Renal pelvis (tissue), 4 donors: Measurements from ENCODE around the gene GATAD2A. TPM values are rescaled to one million over a fixed set of nuclear protein-coding genes. Genes with fewer than 3 reads are reported as not detected.
A peak's percentile ranks its signal among the peaks of the same experiment; 100 is the strongest.

Source experiments
- DNase-seq: peaks from one replicate; pipeline ENCODE4 v3.0.0-alpha.2; 2013
- polyA plus RNA-seq, 3 donors: library from polyadenylated mRNA; unstranded; fragments of 120-200 nt; gene quantifications; one replicate each; pipeline ENCODE4 v1.2.1, GENCODE V29; 2013; ENCODE audit not compliant: insufficient read length in 3 of 3

The GATAD2A gene
- polyA plus RNA-seq, 3 donors: 48.7 to 61.4 (median 56.4) TPM

GRCh38 chr19:19505669-19506326, 100.3 kb downstream of the GATAD2A start:
- no peak for DNase-seq

GRCh38 chr19:19506592-19506991, 101.1 kb downstream of the GATAD2A start:
- no peak for DNase-seq

GRCh38 chr19:19507354-19507753, 101.9 kb downstream of the GATAD2A start:
- no peak for DNase-seq

- no peak for DNase-seq
Measured at GRCh38 chr19:19508217-19508616, 102.7 kb downstream of the GATAD2A start.

- DNase-seq: no peak
Measured at GRCh38 chr19:19510432-19510831, 105.0 kb downstream of the GATAD2A start.

- DNase-seq: no peak
Measured at GRCh38 chr19:19513682-19514081, 108.2 kb downstream of the GATAD2A start.

- DNase-seq: peak; percentile 65
Measured at GRCh38 chr19:19514215-19514657, 108.8 kb downstream of the GATAD2A start.

GRCh38 chr19:19514881-19515641, 109.6 kb downstream of the GATAD2A start, which contains the start of gene TSSK6:
TSS of gene TSSK6 (minus strand) at chr19:19515548. CDS start at chr19:19515427, 121 bp downstream.
- DNase-seq: no peak

GRCh38 chr19:19515642-19516519, 110.4 kb downstream of the GATAD2A start, which contains the start of gene NDUFA13:
TSS of gene NDUFA13 (plus strand) at chr19:19516225. CDS start at chr19:19516239, 14 bp downstream.
- DNase-seq: peak; percentile 95

- DNase-seq: no peak
Measured at GRCh38 chr19:19517235-19517619, 111.8 kb downstream of the GATAD2A start.

- no peak for DNase-seq
Measured at GRCh38 chr19:19520989-19521388, 115.5 kb downstream of the GATAD2A start.

GRCh38 chr19:19523177-19523576, 117.7 kb downstream of the GATAD2A start:
- DNase-seq: no peak

GRCh38 chr19:19524053-19524452, 118.6 kb downstream of the GATAD2A start:
- no peak for DNase-seq

- no peak for DNase-seq
Measured at GRCh38 chr19:19525611-19526380, 120.3 kb downstream of the GATAD2A start.

- DNase-seq: no peak
Measured at GRCh38 chr19:19526581-19527370, 121.3 kb downstream of the GATAD2A start.

- no peak for DNase-seq
Measured at GRCh38 chr19:19527371-19527656, 121.8 kb downstream of the GATAD2A start.

- DNase-seq: no peak
Measured at GRCh38 chr19:19527674-19528625, 122.5 kb downstream of the GATAD2A start.

GRCh38 chr19:19528721-19529490, 123.4 kb downstream of the GATAD2A start, which contains the start of gene YJEFN3:
TSS of gene YJEFN3 (plus strand) at chr19:19528911. CDS start at chr19:19528933, 22 bp downstream.
- no peak for DNase-seq
